HT-29 (cell line): ENCODE results near the gene GOLGA6L7. TPM values are rescaled to one million over a fixed set of nuclear protein-coding genes. Genes with fewer than 3 reads are reported as not detected.
"Not testable (repeated sequence)": the region's sequence is repeated elsewhere in the genome, so short reads cannot be mapped to it uniquely, and the experiment has no call there.

ENCODE experiments used
- DNase-seq: peaks from one replicate; pipeline ENCODE4 v3.0.0-alpha.2; 2015; ENCODE audit warnings: low spot score
- total RNA-seq: library from RNA; depleted of rRNA; stranded (reverse); fragments of >200 nt; shearing (Covaris generic); gene quantifications from 2 replicates; pipeline ENCODE4 v1.2.3, GENCODE V29; 2014; rRNA removed

The GOLGA6L7 gene, protein sequence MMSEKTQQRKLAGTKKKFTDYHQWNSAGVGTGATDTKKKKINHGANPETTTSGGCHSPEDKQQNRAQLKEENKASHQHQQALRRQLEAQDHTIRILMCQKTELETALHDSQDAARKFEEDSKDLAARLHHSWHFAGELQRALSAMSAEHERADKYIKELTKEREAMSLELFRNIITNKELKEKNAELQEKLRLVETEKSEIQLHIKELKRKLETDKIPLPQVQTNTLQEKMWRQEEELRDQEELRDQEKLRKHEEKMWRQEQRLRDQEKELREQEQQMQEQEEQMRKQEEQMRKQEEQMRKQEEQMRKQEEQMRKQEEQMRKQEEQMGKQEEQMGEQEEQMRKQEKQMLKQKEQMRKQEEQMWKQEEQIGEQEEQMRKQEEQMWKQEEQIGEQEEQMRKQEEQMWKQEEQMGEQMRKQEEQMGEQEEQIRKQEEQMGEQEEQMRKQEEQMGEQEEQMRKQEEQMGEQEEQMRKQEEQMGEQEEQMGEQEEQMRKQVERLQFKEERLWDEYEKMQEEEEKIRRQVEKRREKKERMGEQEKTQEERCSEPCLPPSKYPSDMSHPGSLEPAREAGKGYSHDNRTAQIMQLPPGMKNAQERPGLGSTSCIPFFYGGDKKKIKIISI
- not detected in 2 replicates for total RNA-seq

DNA sequence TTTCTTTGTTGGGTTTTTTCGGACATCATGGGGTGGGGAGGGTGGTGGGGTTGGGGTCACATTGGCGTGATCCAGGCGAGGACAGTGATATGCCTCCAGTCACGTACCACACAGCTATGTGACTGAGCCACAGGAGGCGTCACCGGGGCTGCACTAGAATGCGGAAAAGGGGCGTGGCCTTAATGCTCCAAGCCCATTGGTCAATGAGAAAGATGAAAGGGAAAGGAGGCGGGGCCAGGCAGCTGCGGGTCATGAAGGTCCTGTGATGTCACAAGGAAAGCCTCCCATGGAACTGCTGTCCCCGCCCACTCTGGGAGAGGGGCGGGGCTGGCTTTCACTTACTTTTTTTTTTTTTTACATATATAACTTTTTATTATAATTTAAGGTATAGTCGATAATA, at the start of gene GOLGA6L7:
TSS of gene GOLGA6L7 (minus strand) at position 124 of the 400 bp plus-strand sequence. CDS start at position 29, 95 bp downstream.
- DNase-seq: not testable (repeated sequence)

DNA sequence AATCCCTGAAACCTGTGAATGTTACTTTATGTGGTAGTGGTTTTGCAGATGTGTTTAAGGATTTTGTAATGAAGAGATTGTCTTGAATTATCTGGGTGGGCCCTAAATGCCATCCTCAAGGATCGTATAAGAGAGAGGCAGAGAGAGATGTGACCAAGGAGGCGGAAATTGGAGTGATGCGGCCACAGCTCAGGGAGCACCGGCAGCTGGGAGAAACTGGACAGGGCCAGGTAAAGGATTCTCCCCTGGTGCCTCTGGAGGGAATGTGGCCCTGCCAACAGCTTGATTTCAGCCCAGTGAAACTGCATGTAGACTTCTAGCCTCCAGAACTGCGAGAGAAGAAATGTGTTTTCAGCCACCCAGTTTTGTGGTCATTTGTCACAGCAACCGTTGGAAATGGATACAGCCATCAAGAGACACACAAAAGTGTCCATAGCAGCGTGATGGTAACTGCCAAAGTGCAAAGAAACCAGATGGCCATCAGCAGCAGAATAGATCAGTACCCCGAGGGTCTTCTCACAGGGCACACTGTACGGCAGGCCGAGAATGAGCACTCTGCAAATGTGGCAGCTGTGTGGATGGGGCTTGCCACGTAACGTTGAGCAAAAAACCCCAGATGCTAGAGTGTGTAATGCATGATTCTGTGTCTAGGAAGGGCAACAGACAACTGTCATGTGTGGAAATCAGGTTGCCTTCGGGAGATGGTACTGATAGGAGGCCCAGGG, 49.6 kb upstream of the GOLGA6L7 start:
- no peak for DNase-seq

DNA sequence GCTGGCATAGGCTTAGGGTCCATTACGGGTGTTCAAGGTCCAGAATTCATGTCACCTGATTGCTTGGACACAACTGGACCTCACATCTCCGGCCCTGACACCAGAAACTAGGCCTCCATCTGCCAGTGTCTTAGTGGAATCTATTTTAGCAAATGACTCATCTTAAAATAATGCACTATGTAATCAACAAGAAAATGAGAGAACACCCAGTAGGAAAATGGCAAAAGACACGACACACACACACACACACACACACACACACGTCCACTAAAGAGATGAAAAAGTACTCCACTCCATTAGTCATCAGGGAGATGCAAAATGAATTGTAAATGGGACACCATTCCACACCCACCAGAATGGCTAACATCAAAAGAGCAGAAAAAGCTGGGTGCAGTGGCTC, 48.5 kb upstream of the GOLGA6L7 start:
- no peak for DNase-seq

GRCh38 chr15:28895566-28895965, 47.1 kb upstream of the GOLGA6L7 start:
- DNase-seq: no peak

GRCh38 chr15:28895146-28895545, 46.7 kb upstream of the GOLGA6L7 start:
- no peak for DNase-seq

GRCh38 chr15:28894631-28895030, 46.2 kb upstream of the GOLGA6L7 start:
- DNase-seq: no peak

- no peak for DNase-seq
Measured at GRCh38 chr15:28892789-28893610, 44.6 kb upstream of the GOLGA6L7 start.

- DNase-seq: no peak
Measured at GRCh38 chr15:28891588-28891987, 43.1 kb upstream of the GOLGA6L7 start.

- no peak for DNase-seq
Measured at GRCh38 chr15:28890711-28891495, 42.5 kb upstream of the GOLGA6L7 start.

DNA sequence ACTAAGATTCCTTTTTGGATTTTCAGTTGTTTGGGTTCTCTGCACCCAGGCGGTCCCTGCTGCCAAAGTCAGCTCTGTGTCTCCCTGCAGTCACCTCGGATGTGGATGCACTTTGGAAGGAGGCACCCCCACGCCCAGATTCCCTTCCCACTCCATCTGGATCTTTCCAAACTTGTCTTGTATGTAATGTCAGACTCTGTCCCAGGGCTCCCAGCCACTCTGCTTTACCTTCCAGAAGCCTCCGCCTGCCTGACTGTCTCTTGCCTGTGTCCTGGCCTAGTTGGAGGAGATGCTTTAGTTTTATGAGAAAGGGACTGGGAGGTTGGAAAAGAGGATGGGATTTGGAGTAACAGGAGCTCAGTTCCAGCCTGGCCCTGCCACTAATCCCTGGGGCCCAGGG, 41.8 kb upstream of the GOLGA6L7 start:
- DNase-seq: not testable (repeated sequence)

DNA sequence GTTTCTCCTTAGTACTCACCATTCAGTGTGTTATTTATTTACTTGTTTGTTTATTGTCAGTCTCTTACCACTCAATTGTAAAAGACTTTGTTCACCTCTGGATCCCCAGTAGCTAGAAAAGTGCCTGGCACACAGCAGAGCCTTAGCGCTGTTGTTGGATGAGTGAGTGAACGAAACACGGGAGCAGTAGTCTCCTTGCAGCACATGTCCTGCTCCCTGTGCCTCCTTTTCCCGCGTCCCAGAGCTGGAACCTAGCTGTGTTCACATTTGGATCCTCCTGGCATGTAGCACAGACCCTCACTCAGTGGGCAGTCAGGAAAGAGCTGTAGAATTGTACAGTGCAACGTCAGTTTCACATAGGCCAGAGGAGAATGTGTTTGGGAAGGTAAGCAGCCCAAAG, 41.4 kb upstream of the GOLGA6L7 start:
- DNase-seq: not testable (repeated sequence)

DNA sequence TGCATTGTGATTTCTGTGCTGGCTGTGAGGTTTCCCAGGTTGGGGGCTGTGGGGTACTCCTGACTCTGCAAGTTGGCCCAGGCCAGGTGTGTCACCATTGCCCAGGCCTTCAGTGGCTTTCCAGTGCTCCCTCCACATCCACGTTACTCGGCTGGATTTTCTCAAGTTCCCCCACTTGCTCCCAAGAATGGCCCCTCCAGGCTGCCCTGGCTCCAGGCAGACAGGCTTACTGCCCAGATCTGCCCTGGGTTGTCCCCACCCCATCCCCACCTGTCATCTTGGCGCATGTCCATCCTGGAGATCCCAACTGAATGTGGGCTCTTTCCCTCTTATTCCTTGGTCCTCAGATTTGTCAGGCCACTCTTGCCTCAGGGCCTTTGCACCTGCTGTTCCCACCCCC, 40.9 kb upstream of the GOLGA6L7 start:
- no peak for DNase-seq

- no peak for DNase-seq
Measured at GRCh38 chr15:28888900-28889299, 40.5 kb upstream of the GOLGA6L7 start.

GRCh38 chr15:28888302-28888894, 40.0 kb upstream of the GOLGA6L7 start:
- DNase-seq: no peak

GRCh38 chr15:28887339-28888174, 39.1 kb upstream of the GOLGA6L7 start:
- DNase-seq: no peak

DNA sequence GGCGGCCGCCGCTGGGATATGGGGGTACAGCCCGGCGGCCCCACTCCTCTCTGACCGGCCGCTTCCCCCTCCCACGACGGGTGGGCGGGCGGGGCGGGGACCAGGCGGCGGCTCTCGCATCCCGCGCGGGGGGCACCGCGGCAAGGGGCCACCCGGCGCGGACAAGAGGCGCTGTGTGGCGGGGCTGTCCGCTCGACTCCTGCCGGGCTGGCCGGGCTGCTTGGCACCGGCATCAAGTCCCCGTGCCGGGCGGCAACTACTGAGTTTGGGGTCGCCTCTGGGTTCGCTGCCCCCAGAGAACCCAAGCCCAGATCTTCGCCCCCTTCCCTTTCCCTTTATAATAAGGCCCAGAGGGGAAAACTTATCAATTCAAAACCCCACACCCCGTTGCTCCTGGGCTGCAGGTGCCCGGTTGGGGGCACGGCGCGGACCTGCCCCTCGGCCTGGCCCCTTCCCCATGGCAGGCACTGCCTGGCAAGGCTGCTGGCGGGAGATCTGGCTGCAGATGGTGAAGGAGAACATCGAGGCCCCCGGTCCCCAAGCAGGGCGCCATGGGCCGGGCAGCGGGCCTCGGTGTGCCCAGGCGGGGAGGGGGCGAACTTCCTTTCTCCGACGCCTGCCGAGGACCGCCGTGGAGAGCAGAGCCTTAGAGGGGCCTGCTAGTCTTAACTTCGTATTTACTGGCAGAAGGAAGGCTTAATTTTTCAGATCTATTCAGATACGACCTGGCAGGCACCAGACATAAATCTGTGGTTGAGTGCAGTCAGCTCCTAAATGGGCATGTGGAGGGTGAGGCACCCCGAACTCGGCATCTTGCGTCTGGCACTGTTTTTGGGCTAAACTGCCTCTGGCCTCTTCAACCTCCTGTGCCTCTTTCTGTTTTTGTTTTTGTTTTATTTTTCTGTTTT, 38.2 kb upstream of the GOLGA6L7 start:
- no peak for DNase-seq

DNA sequence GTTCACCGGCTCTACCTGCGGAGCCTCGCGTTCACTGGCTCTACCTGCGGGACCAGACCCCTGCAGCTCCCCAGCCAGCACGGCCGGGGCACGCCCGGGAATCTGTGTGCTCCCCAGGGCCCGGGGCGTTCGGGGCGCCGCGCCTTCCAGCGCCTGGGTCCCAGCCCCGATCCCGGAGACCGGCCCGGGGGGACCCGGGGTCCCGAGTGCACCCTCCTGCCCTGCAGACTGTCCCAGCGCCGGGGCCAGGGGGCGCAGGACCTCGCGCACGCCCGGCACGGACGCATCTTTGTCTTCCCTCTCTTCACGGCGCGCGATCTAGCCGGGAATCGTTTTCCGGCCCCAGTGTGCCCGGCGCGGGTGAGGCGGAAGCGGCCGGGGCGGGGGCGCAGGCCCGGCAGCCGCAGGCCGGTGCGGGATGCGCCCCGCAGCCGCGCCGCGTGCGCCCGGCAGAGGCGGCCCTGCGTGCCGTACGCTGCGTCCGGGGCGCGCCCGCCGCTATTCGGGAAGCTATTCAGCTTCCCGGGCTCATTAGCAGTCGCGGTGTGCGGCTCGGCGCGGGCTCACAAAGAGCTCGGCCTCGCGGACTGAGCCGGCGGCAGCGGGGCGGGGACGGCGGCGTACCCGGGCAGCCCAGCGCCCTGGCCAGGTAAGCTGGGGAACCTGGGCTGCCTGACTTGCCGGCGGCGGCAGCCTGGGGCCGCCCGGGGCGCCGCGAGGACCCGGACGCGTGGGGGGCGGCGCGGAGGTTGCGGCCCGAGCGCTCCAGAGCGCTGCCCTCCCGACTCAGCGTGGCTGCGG, 37.4 kb upstream of the GOLGA6L7 start, which contains the start of gene APBA2:
TSS of gene APBA2 (plus strand) at position 345 of the 801 bp plus-strand sequence. CDS start 167,911 bp downstream, outside the sequence.
- no peak for DNase-seq
